ENCODE data around the gene CTBP1.

The CTBP1 gene

GRCh38 chr4:1285151-1285789 is 36.3 kb upstream of the CTBP1 start:
- no peak overlapping the region for H4K8ac ChIP-seq (ENCODE audit: low read depth, low read length)
- no peak for DNase-seq (ENCODE audit: low spot score)
- H2BK5ac ChIP-seq (ENCODE audit: low read length), result no peak overlapping the region
- peaks cover 3% of the 10 kb centered on the region for H3K79me1 ChIP-seq (ENCODE audit: low read depth, low read length)
- H3K14ac ChIP-seq (ENCODE audit: low read length), result no peak overlapping the region
- H2AFZ ChIP-seq (ENCODE audit: low read length), result no peak overlapping the region
- no peak overlapping the region for H4K91ac ChIP-seq (ENCODE audit: low read depth, low read length, poor library complexity)
- H2BK120ac ChIP-seq (ENCODE audit: low read depth, low read length), result no peak overlapping the region
- no peak overlapping the region for H2BK12ac ChIP-seq (ENCODE audit: low read length)
- H3K4ac ChIP-seq (ENCODE audit: low read length), result no peak overlapping the region
- H3K36me3 ChIP-seq (replicated peaks in 1 of 2; ENCODE audit: control insufficient read depth in 2 of 2, insufficient read depth in 2 of 2, low read length in 2 of 2), result no peaks in the 10 kb centered on the region
- H3K4me1 ChIP-seq (ENCODE audit: control insufficient read depth in 2 of 2, insufficient read depth in 1 of 2, low read depth in 1 of 2, low read length in 2 of 2), result peaks cover 0 to 5% of the 10 kb centered on the region in 2 donors
- no peak overlapping the region for H3K4me2 ChIP-seq (ENCODE audit: insufficient read depth, low read length, poor library complexity, severe bottlenecking)
- H3K27me3 ChIP-seq (ENCODE audit: control insufficient read depth in 3 of 3, insufficient read depth in 3 of 3, low read depth in 1 of 3, low read length in 3 of 3), result no peaks in the 10 kb centered on the region
- peak overlapping the region; percentile 45 for H2AK5ac ChIP-seq (ENCODE audit: low read depth, low read length)
- H3K4me3 ChIP-seq (ENCODE audit: low read length in 2 of 2), result no peak overlapping the region
- no peak overlapping the region for H3K23ac ChIP-seq (ENCODE audit: low read depth, low read length, poor library complexity)
- no peak overlapping the region for H2BK15ac ChIP-seq (ENCODE audit: low read length)
- WGBS, 2 donors (ENCODE audit: extremely low coverage in 2 of 2, insufficient read length in 2 of 2, insufficient replicate concordance in 1 of 2), result no CpG with 5 or more reads among the region's 11 CpGs
- H3K9me3 ChIP-seq (replicated peaks in 1 of 2; ENCODE audit: control insufficient read depth in 2 of 2, insufficient read depth in 1 of 2, low read depth in 1 of 2, low read length in 2 of 2), result peaks cover 4 to 7% of the 10 kb centered on the region in 2 donors
- no peak overlapping the region for H3K9ac ChIP-seq (ENCODE audit: low read depth, low read length, poor library complexity)
- no peak overlapping the region for H3K18ac ChIP-seq (ENCODE audit: low read length)
- H3K27ac ChIP-seq (replicated peaks; ENCODE audit: low read length), result no peak overlapping the region

GRCh38 chr4:1283711-1284110 is 34.8 kb upstream of the CTBP1 start:
- Histone ChIP-seq H3K9me3 (replicated peaks in 1 of 2; ENCODE audit: control insufficient read depth in 2 of 2, insufficient read depth in 1 of 2, low read depth in 1 of 2, low read length in 2 of 2) (peaks cover 4 to 10% of the 10 kb centered on the region in 2 donors), H3K4me2 (ENCODE audit: insufficient read depth, low read length, poor library complexity, severe bottlenecking) (no peak overlapping the region), H2BK120ac (ENCODE audit: low read depth, low read length) (no peak overlapping the region), H2BK12ac (ENCODE audit: low read length) (no peak overlapping the region), H3K9ac (ENCODE audit: low read depth, low read length, poor library complexity) (no peak overlapping the region), H3K36me3 (replicated peaks in 1 of 2; ENCODE audit: control insufficient read depth in 2 of 2, insufficient read depth in 2 of 2, low read length in 2 of 2) (no peaks in the 10 kb centered on the region), H3K4me1 (ENCODE audit: control insufficient read depth in 2 of 2, insufficient read depth in 1 of 2, low read depth in 1 of 2, low read length in 2 of 2) (peaks cover 0 to 1% of the 10 kb centered on the region in 2 donors), H2BK15ac (ENCODE audit: low read length) (no peak overlapping the region), H3K4ac (ENCODE audit: low read length) (no peak overlapping the region), H3K14ac (ENCODE audit: low read length) (no peak overlapping the region), H4K8ac (ENCODE audit: low read depth, low read length) (no peak overlapping the region), H2AFZ (ENCODE audit: low read length) (no peak overlapping the region), H3K79me1 (ENCODE audit: low read depth, low read length) (no peaks in the 10 kb centered on the region), H4K91ac (ENCODE audit: low read depth, low read length, poor library complexity) (no peak overlapping the region), H3K4me3 (ENCODE audit: low read length in 2 of 2) (no peak overlapping the region), H3K18ac (ENCODE audit: low read length) (no peak overlapping the region), H3K23ac (ENCODE audit: low read depth, low read length, poor library complexity) (no peak overlapping the region), H3K27me3 (ENCODE audit: control insufficient read depth in 3 of 3, insufficient read depth in 3 of 3, low read depth in 1 of 3, low read length in 3 of 3) (no peaks in the 10 kb centered on the region), H2BK5ac (ENCODE audit: low read length) (no peak overlapping the region), H2AK5ac (ENCODE audit: low read depth, low read length) (no peak overlapping the region), H3K27ac (replicated peaks; ENCODE audit: low read length) (no peak overlapping the region)
- WGBS, 2 donors (ENCODE audit: extremely low coverage in 2 of 2, insufficient read length in 2 of 2, insufficient replicate concordance in 1 of 2), result no CpG with 5 or more reads among the region's 9 CpGs
- no peak for DNase-seq (ENCODE audit: low spot score)

GRCh38 chr4:1279253-1279652 is 30.3 kb upstream of the CTBP1 start:
- no peak for DNase-seq (ENCODE audit: low spot score)
- no peak overlapping the region for H3K4ac ChIP-seq (ENCODE audit: low read length)

GRCh38 chr4:1277667-1278665 is 29.0 kb upstream of the CTBP1 start:
- H3K23ac ChIP-seq (ENCODE audit: low read depth, low read length, poor library complexity), result no peak overlapping the region
- H3K4me2 ChIP-seq (ENCODE audit: insufficient read depth, low read length, poor library complexity, severe bottlenecking), result no peak overlapping the region
- DNase-seq (ENCODE audit: low spot score), result no peak
- H3K18ac ChIP-seq (ENCODE audit: low read length), result no peak overlapping the region
- no peak overlapping the region for H2AFZ ChIP-seq (ENCODE audit: low read length)
- H3K4me3 ChIP-seq (ENCODE audit: low read length in 2 of 2), result no peak overlapping the region
- H3K27me3 ChIP-seq (ENCODE audit: control insufficient read depth in 3 of 3, insufficient read depth in 3 of 3, low read depth in 1 of 3, low read length in 3 of 3), result no peaks in the 10 kb centered on the region
- H2BK120ac ChIP-seq (ENCODE audit: low read depth, low read length), result no peak overlapping the region
- no peak overlapping the region for H2BK5ac ChIP-seq (ENCODE audit: low read length)
- H4K91ac ChIP-seq (ENCODE audit: low read depth, low read length, poor library complexity), result no peak overlapping the region
- peaks cover 0 to 2% of the 10 kb centered on the region in 2 donors for H3K36me3 ChIP-seq (replicated peaks in 1 of 2; ENCODE audit: control insufficient read depth in 2 of 2, insufficient read depth in 2 of 2, low read length in 2 of 2)
- H3K4ac ChIP-seq (ENCODE audit: low read length), result no peak overlapping the region
- no peak overlapping the region for H3K9ac ChIP-seq (ENCODE audit: low read depth, low read length, poor library complexity)
- peaks cover 0 to 8% of the 10 kb centered on the region in 2 donors for H3K9me3 ChIP-seq (replicated peaks in 1 of 2; ENCODE audit: control insufficient read depth in 2 of 2, insufficient read depth in 1 of 2, low read depth in 1 of 2, low read length in 2 of 2)
- no CpG with 5 or more reads among the region's 15 CpGs for WGBS, 2 donors (ENCODE audit: extremely low coverage in 2 of 2, insufficient read length in 2 of 2, insufficient replicate concordance in 1 of 2)
- no peak overlapping the region for H3K14ac ChIP-seq (ENCODE audit: low read length)
- no peak overlapping the region for H4K8ac ChIP-seq (ENCODE audit: low read depth, low read length)
- no peaks in the 10 kb centered on the region for H3K79me1 ChIP-seq (ENCODE audit: low read depth, low read length)
- no peak overlapping the region for H2AK5ac ChIP-seq (ENCODE audit: low read depth, low read length)
- no peak overlapping the region for H2BK15ac ChIP-seq (ENCODE audit: low read length)
- H2BK12ac ChIP-seq (ENCODE audit: low read length), result no peak overlapping the region
- H3K27ac ChIP-seq (replicated peaks; ENCODE audit: low read length), result no peak overlapping the region
- H3K4me1 ChIP-seq (ENCODE audit: control insufficient read depth in 2 of 2, insufficient read depth in 1 of 2, low read depth in 1 of 2, low read length in 2 of 2), result no peaks in the 10 kb centered on the region

More at GRCh38 chr4:1279253-1279652, 30.3 kb upstream of the CTBP1 start:
- Histone ChIP-seq H2BK120ac (ENCODE audit: low read depth, low read length) (no peak overlapping the region), H2AK5ac (ENCODE audit: low read depth, low read length) (no peak overlapping the region), H3K36me3 (replicated peaks in 1 of 2; ENCODE audit: control insufficient read depth in 2 of 2, insufficient read depth in 2 of 2, low read length in 2 of 2) (peaks cover 0 to 2% of the 10 kb centered on the region in 2 donors), H3K14ac (ENCODE audit: low read length) (no peak overlapping the region), H3K18ac (ENCODE audit: low read length) (no peak overlapping the region), H3K27ac (replicated peaks; ENCODE audit: low read length) (no peak overlapping the region), H2AFZ (ENCODE audit: low read length) (no peak overlapping the region), H3K79me1 (ENCODE audit: low read depth, low read length) (no peaks in the 10 kb centered on the region), H4K91ac (ENCODE audit: low read depth, low read length, poor library complexity) (no peak overlapping the region), H2BK5ac (ENCODE audit: low read length) (no peak overlapping the region), H3K4me1 (ENCODE audit: control insufficient read depth in 2 of 2, insufficient read depth in 1 of 2, low read depth in 1 of 2, low read length in 2 of 2) (no peaks in the 10 kb centered on the region), H3K27me3 (ENCODE audit: control insufficient read depth in 3 of 3, insufficient read depth in 3 of 3, low read depth in 1 of 3, low read length in 3 of 3) (no peaks in the 10 kb centered on the region), H3K4me3 (ENCODE audit: low read length in 2 of 2) (no peak overlapping the region), H2BK12ac (ENCODE audit: low read length) (no peak overlapping the region), H3K9ac (ENCODE audit: low read depth, low read length, poor library complexity) (no peak overlapping the region), H4K8ac (ENCODE audit: low read depth, low read length) (peak overlapping the region; percentile 82), H3K4me2 (ENCODE audit: insufficient read depth, low read length, poor library complexity, severe bottlenecking) (no peak overlapping the region), H3K9me3 (replicated peaks in 1 of 2; ENCODE audit: control insufficient read depth in 2 of 2, insufficient read depth in 1 of 2, low read depth in 1 of 2, low read length in 2 of 2) (peaks cover 0 to 8% of the 10 kb centered on the region in 2 donors), H3K23ac (ENCODE audit: low read depth, low read length, poor library complexity) (no peak overlapping the region), H2BK15ac (ENCODE audit: low read length) (no peak overlapping the region)
- WGBS, 2 donors (ENCODE audit: extremely low coverage in 2 of 2, insufficient read length in 2 of 2, insufficient replicate concordance in 1 of 2), result no CpG with 5 or more reads among the region's 10 CpGs

All from neuronal stem cell (in vitro differentiated cells).